ENCODE data around the gene SEC23IP.

- TF ChIP-seq POLR2A (IDR thresholded peaks at IDR 0.05; ENCODE audit: low read depth, low read length) (no peak), SPI1 (IDR thresholded peaks at IDR 0.05; ENCODE audit: low read depth, low read length) (no peak), POLR2AphosphoS5 (IDR thresholded peaks at IDR 0.05; ENCODE audit: low read depth, low read length) (no peak), TAF1 (IDR thresholded peaks at IDR 0.05; ENCODE audit: low read depth, low read length) (no peak)
These were observed 15.6 kb downstream of the SEC23IP start for GRCh38 chr10:119908166-119908565.

Measured in GM12891 (cell line).